GM19023 (cell line): ENCODE data around the gene PKHD1.
"Not testable (repeated sequence)": the region's sequence is repeated elsewhere in the genome, so short reads cannot be mapped to it uniquely, and the experiment has no call there.

Experiments used
- ATAC-seq: cut with Tn5 transposase; IDR thresholded peaks from one replicate; pipeline ENCODE4 v1.9.1; 2021; ENCODE audit warnings: mild to moderate bottlenecking, moderate library complexity; ENCODE audit not compliant: unreplicated experiment

PKHD1 gene

GRCh38 chr6:51865176-51865575, 222.2 kb downstream of the PKHD1 start:
- ATAC-seq: no peak

- no peak for ATAC-seq
Measured at GRCh38 chr6:51857134-51857533, 230.3 kb downstream of the PKHD1 start.

- no peak for ATAC-seq
Measured at GRCh38 chr6:51856508-51856907, 230.9 kb downstream of the PKHD1 start.

- peak; percentile 78 for ATAC-seq
Measured at GRCh38 chr6:51855310-51856082, 231.9 kb downstream of the PKHD1 start.

GRCh38 chr6:51854876-51855275, 232.5 kb downstream of the PKHD1 start:
- ATAC-seq: peak; percentile 10

- ATAC-seq: no peak
Measured at GRCh38 chr6:51854347-51854746, 233.1 kb downstream of the PKHD1 start.

GRCh38 chr6:51853109-51853508, 234.3 kb downstream of the PKHD1 start:
- ATAC-seq: not testable (repeated sequence)

GRCh38 chr6:51846531-51846930, 240.9 kb downstream of the PKHD1 start:
- no peak for ATAC-seq

GRCh38 chr6:51844336-51844735, 243.1 kb downstream of the PKHD1 start:
- no peak for ATAC-seq

GRCh38 chr6:51843456-51844056, 243.9 kb downstream of the PKHD1 start:
- ATAC-seq: no peak

- ATAC-seq: no peak
Measured at GRCh38 chr6:51842804-51843378, 244.5 kb downstream of the PKHD1 start.

GRCh38 chr6:51842061-51842803, 245.2 kb downstream of the PKHD1 start:
- ATAC-seq: no peak

GRCh38 chr6:51841626-51842025, 245.8 kb downstream of the PKHD1 start:
- ATAC-seq: no peak

GRCh38 chr6:51839726-51840374, 247.6 kb downstream of the PKHD1 start:
- ATAC-seq: no peak

- ATAC-seq: no peak
Measured at GRCh38 chr6:51830666-51831065, 256.7 kb downstream of the PKHD1 start.

- ATAC-seq: no peak
Measured at GRCh38 chr6:51827580-51827979, 259.8 kb downstream of the PKHD1 start.

GRCh38 chr6:51824940-51825339, 262.5 kb downstream of the PKHD1 start:
- no peak for ATAC-seq

- ATAC-seq: no peak
Measured at GRCh38 chr6:51820555-51820954, 266.9 kb downstream of the PKHD1 start.

- no peak for ATAC-seq
Measured at GRCh38 chr6:51818520-51819022, 268.8 kb downstream of the PKHD1 start.

- no peak for ATAC-seq
Measured at GRCh38 chr6:51817832-51818231, 269.6 kb downstream of the PKHD1 start.

- ATAC-seq: no peak
Measured at GRCh38 chr6:51814418-51814817, 273.0 kb downstream of the PKHD1 start.
